WI38 (cell line): ENCODE measurements around the gene LIMCH1.

ENCODE experiments used
- H3K4me3 ChIP-seq: 2 replicates; pipeline ENCODE4 v1.5.1; 2011; ENCODE audit warnings: low read depth, mild to moderate bottlenecking, control low read depth, low read length
- TF ChIP-seq, protein P1 (sequence below): IDR thresholded peaks from 2 replicates; pipeline ENCODE4 v1.5.1; 2012; ENCODE audit warnings: low read depth, mild to moderate bottlenecking, control low read depth, low read length

Gene LIMCH1

DNA sequence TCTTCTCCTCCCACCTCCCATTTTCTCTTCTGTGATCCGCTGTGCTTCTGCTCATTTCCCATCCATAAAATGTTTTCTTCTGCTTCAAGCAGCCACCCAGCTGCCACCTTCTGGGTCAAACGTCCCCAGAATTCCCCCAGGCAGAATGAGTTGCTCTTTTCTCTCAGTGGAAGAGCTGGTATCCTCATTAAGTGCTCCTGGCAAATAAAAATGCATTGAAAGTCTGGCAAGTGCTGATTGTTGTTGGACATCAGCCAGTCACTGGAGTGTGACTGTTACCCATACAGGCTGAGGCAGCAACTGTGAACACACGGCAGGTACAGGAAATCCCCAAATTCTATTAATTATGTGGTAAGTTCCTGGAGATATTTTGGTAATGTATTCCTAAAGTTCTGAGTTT, 52.6 kb downstream of the LIMCH1 start:
- H3K4me3 ChIP-seq: no peak overlapping the region
- TF ChIP-seq, protein P1, sequence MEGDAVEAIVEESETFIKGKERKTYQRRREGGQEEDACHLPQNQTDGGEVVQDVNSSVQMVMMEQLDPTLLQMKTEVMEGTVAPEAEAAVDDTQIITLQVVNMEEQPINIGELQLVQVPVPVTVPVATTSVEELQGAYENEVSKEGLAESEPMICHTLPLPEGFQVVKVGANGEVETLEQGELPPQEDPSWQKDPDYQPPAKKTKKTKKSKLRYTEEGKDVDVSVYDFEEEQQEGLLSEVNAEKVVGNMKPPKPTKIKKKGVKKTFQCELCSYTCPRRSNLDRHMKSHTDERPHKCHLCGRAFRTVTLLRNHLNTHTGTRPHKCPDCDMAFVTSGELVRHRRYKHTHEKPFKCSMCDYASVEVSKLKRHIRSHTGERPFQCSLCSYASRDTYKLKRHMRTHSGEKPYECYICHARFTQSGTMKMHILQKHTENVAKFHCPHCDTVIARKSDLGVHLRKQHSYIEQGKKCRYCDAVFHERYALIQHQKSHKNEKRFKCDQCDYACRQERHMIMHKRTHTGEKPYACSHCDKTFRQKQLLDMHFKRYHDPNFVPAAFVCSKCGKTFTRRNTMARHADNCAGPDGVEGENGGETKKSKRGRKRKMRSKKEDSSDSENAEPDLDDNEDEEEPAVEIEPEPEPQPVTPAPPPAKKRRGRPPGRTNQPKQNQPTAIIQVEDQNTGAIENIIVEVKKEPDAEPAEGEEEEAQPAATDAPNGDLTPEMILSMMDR: no peak

GRCh38 chr4:41594432-41594831, 56.5 kb downstream of the LIMCH1 start:
- no peak overlapping the region for H3K4me3 ChIP-seq
- TF ChIP-seq, protein P1: no peak

- TF ChIP-seq, protein P1: no peak
- no peak overlapping the region for H3K4me3 ChIP-seq
Measured at GRCh38 chr4:41597494-41597893, 59.5 kb downstream of the LIMCH1 start.

- no peak overlapping the region for H3K4me3 ChIP-seq
- TF ChIP-seq, protein P1: no peak
Measured at GRCh38 chr4:41598580-41598979, 60.6 kb downstream of the LIMCH1 start.

DNA sequence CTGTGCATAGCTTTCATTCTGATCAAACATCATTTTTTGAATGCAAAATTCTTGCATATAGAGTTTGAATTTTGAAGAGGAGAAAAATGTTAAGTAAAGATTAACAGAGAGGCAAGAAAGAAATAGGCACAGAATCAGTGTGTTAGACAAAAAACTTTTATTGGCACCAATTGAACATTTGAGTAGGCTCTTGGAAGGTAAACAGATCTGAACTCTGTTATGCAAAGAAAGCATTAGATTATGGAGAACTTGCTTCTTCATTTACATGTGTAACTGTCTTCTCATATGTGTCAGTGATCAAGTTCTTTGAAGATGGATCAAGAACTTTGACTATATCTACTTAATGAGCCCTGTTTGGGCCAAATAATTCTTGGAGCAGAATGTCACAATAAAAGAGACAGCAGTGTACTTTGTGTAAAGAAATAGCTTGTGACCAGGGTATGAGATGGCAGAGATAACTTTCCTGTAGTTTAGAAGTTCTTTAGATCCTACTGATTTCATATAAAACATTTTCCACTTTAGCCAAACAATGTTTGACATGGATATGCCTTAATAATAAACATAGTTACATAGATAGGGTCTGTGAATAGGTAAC, 61.3 kb downstream of the LIMCH1 start:
- TF ChIP-seq, protein P1: no peak
- H3K4me3 ChIP-seq: no peak overlapping the region

GRCh38 chr4:41600243-41600912, 62.4 kb downstream of the LIMCH1 start:
- TF ChIP-seq, protein P1: no peak
- no peak overlapping the region for H3K4me3 ChIP-seq

- H3K4me3 ChIP-seq: no peak overlapping the region
- TF ChIP-seq, protein P1: no peak
Measured at GRCh38 chr4:41601025-41601424, 63.1 kb downstream of the LIMCH1 start.
